ENCODE results near the gene SEZ6. TPM values are rescaled to one million over a fixed set of nuclear protein-coding genes. Genes with fewer than 3 reads are reported as not detected.

SEZ6 gene
- total RNA-seq, 6 donors from 2014 or later = 0.20 to 0.47 (median 0.30) TPM; not detected in 3

- H3K4me1 ChIP-seq = peaks cover 56 to 75% (median 65%) of the 10 kb centered on the region in 4 donors
- WGBS, 2 donors = 80 to 92% methylated on average over 1 of the region's 1 CpG
- no peak for ATAC-seq (ENCODE audit: low FRiP score in 2 of 2)
- H3K9me3 ChIP-seq = no peaks in the 10 kb centered on the region
- H3K27ac ChIP-seq = no peak overlapping the region
- H3K4me3 ChIP-seq = no peak overlapping the region
- peaks cover 0 to 9% (median 0%) of the 10 kb centered on the region in 4 donors for H3K36me3 ChIP-seq
- no peaks in the 10 kb centered on the region for H3K27me3 ChIP-seq
- no peak for TF ChIP-seq POLR2A (IDR thresholded peaks at IDR 0.05)
- no peak for TF ChIP-seq CTCF (IDR thresholded peaks at IDR 0.05)
- no peak for TF ChIP-seq EP300 (IDR thresholded peaks at IDR 0.05)
- TF ChIP-seq POLR2AphosphoS5 (IDR thresholded peaks at IDR 0.05) = no peak
- no peak for DNase-seq
Measured at GRCh38 chr17:28941251-28941650, 64.6 kb downstream of the SEZ6 start.

GRCh38 chr17:28940675-28941074, 65.2 kb downstream of the SEZ6 start:
- Histone ChIP-seq H3K4me3 (no peak overlapping the region), H3K27me3 (no peaks in the 10 kb centered on the region), H3K36me3 (peaks cover 0 to 9% (median 0%) of the 10 kb centered on the region in 4 donors), H3K27ac (peak overlapping the region in 2 of 4 donors; percentile 27 to 50), H3K4me1 (peaks cover 56 to 75% (median 65%) of the 10 kb centered on the region in 4 donors), H3K9me3 (no peaks in the 10 kb centered on the region)
- no peak for ATAC-seq (ENCODE audit: low FRiP score in 2 of 2)
- peak in 1 of 2 donors; percentile 58 for DNase-seq
- TF ChIP-seq POLR2A (IDR thresholded peaks at IDR 0.05) = no peak
- no peak for TF ChIP-seq EP300 (IDR thresholded peaks at IDR 0.05)
- no peak for TF ChIP-seq POLR2AphosphoS5 (IDR thresholded peaks at IDR 0.05)
- no peak for TF ChIP-seq CTCF (IDR thresholded peaks at IDR 0.05)
- WGBS, 2 donors = 42 to 52% methylated on average over 3 of the region's 3 CpGs

GRCh38 chr17:28940142-28940541, 65.7 kb downstream of the SEZ6 start:
- Histone ChIP-seq H3K9me3 (no peaks in the 10 kb centered on the region), H3K4me3 (no peak overlapping the region), H3K27me3 (no peaks in the 10 kb centered on the region), H3K27ac (peak overlapping the region in 2 of 4 donors; percentile 27 to 50), H3K36me3 (peaks cover 0 to 9% (median 0%) of the 10 kb centered on the region in 4 donors), H3K4me1 (peaks cover 55 to 75% (median 64%) of the 10 kb centered on the region in 4 donors)
- WGBS, 2 donors = 24 to 46% methylated on average over 3 of the region's 3 CpGs
- ATAC-seq (ENCODE audit: low FRiP score in 2 of 2) = no peak
- no peak for TF ChIP-seq POLR2AphosphoS5 (IDR thresholded peaks at IDR 0.05)
- TF ChIP-seq CTCF (IDR thresholded peaks at IDR 0.05) = no peak
- no peak for TF ChIP-seq EP300 (IDR thresholded peaks at IDR 0.05)
- no peak for TF ChIP-seq POLR2A (IDR thresholded peaks at IDR 0.05)
- DNase-seq = no peak

GRCh38 chr17:28938552-28938951, 67.3 kb downstream of the SEZ6 start:
- H3K27me3 ChIP-seq = no peaks in the 10 kb centered on the region
- H3K36me3 ChIP-seq = peaks cover 0 to 7% (median 1%) of the 10 kb centered on the region in 4 donors
- H3K4me1 ChIP-seq = peaks cover 52 to 65% (median 61%) of the 10 kb centered on the region in 4 donors
- H3K9me3 ChIP-seq = no peaks in the 10 kb centered on the region
- DNase-seq (no peak), ATAC-seq (ENCODE audit: low FRiP score in 2 of 2) (no peak)
- no peak for TF ChIP-seq POLR2A (IDR thresholded peaks at IDR 0.05)
- no peak for TF ChIP-seq EP300 (IDR thresholded peaks at IDR 0.05)
- H3K4me3 ChIP-seq = no peak overlapping the region
- H3K27ac ChIP-seq = peak overlapping the region; percentile 46 to 72 (median 60)

GRCh38 chr17:28937044-28937729, 68.6 kb downstream of the SEZ6 start:
- 39 to 57% methylated on average over 5 of the region's 5 CpGs for WGBS, 2 donors
- Histone ChIP-seq H3K4me3 (no peak overlapping the region), H3K36me3 (peaks cover 0 to 2% (median 0%) of the 10 kb centered on the region in 4 donors), H3K27ac (peak overlapping the region; percentile 46 to 72 (median 60)), H3K9me3 (no peaks in the 10 kb centered on the region), H3K4me1 (peaks cover 52 to 65% (median 61%) of the 10 kb centered on the region in 4 donors), H3K27me3 (no peaks in the 10 kb centered on the region)
- TF ChIP-seq CTCF (IDR thresholded peaks at IDR 0.05) (no peak), EP300 (IDR thresholded peaks at IDR 0.05) (no peak), POLR2A (IDR thresholded peaks at IDR 0.05) (peak in 2 of 4 donors; percentile 7 to 25), POLR2AphosphoS5 (IDR thresholded peaks at IDR 0.05) (no peak)
- DNase-seq (peak in 1 of 2 donors; percentile 66), ATAC-seq (ENCODE audit: low FRiP score in 2 of 2) (peak; percentile 58 to 77)
